Measurements from ENCODE around the gene ZNF584.
"Not testable (repeated sequence)": the region's sequence is repeated elsewhere in the genome, so short reads cannot be mapped to it uniquely, and the experiment has no call there.

GRCh38 chr19:58376724-58377123 is 31.7 kb upstream of the ZNF584 start:
- TF ChIP-seq KLF10 (tag by site-specific recombination; IDR thresholded peaks at IDR 0.05); ZNF248 (tag by site-specific recombination; IDR thresholded peaks at IDR 0.05); ZNF707 (tag by site-specific recombination; IDR thresholded peaks at IDR 0.05); ZNF146 (tag by site-specific recombination; IDR thresholded peaks at IDR 0.05); ZNF354C (tag by site-specific recombination; IDR thresholded peaks at IDR 0.05; ENCODE audit: borderline replicate concordance, low read depth); ZBTB17 (tag by site-specific recombination; IDR thresholded peaks at IDR 0.05); ZFP41 (tag by site-specific recombination; IDR thresholded peaks at IDR 0.05; ENCODE audit: borderline replicate concordance); ZNF510 (tag by site-specific recombination; IDR thresholded peaks at IDR 0.05; ENCODE audit: insufficient replicate concordance): not testable (repeated sequence)
- TF ChIP-seq, protein P1, sequence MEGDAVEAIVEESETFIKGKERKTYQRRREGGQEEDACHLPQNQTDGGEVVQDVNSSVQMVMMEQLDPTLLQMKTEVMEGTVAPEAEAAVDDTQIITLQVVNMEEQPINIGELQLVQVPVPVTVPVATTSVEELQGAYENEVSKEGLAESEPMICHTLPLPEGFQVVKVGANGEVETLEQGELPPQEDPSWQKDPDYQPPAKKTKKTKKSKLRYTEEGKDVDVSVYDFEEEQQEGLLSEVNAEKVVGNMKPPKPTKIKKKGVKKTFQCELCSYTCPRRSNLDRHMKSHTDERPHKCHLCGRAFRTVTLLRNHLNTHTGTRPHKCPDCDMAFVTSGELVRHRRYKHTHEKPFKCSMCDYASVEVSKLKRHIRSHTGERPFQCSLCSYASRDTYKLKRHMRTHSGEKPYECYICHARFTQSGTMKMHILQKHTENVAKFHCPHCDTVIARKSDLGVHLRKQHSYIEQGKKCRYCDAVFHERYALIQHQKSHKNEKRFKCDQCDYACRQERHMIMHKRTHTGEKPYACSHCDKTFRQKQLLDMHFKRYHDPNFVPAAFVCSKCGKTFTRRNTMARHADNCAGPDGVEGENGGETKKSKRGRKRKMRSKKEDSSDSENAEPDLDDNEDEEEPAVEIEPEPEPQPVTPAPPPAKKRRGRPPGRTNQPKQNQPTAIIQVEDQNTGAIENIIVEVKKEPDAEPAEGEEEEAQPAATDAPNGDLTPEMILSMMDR (tag by site-specific recombination; IDR thresholded peaks at IDR 0.05), result not testable (repeated sequence)
- TF ChIP-seq, protein P2, sequence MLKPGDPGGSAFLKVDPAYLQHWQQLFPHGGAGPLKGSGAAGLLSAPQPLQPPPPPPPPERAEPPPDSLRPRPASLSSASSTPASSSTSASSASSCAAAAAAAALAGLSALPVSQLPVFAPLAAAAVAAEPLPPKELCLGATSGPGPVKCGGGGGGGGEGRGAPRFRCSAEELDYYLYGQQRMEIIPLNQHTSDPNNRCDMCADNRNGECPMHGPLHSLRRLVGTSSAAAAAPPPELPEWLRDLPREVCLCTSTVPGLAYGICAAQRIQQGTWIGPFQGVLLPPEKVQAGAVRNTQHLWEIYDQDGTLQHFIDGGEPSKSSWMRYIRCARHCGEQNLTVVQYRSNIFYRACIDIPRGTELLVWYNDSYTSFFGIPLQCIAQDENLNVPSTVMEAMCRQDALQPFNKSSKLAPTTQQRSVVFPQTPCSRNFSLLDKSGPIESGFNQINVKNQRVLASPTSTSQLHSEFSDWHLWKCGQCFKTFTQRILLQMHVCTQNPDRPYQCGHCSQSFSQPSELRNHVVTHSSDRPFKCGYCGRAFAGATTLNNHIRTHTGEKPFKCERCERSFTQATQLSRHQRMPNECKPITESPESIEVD (tag by site-specific recombination; IDR thresholded peaks at IDR 0.05), result not testable (repeated sequence)
- TF ChIP-seq, protein P3, sequence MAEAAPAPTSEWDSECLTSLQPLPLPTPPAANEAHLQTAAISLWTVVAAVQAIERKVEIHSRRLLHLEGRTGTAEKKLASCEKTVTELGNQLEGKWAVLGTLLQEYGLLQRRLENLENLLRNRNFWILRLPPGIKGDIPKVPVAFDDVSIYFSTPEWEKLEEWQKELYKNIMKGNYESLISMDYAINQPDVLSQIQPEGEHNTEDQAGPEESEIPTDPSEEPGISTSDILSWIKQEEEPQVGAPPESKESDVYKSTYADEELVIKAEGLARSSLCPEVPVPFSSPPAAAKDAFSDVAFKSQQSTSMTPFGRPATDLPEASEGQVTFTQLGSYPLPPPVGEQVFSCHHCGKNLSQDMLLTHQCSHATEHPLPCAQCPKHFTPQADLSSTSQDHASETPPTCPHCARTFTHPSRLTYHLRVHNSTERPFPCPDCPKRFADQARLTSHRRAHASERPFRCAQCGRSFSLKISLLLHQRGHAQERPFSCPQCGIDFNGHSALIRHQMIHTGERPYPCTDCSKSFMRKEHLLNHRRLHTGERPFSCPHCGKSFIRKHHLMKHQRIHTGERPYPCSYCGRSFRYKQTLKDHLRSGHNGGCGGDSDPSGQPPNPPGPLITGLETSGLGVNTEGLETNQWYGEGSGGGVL (tag by site-specific recombination; IDR thresholded peaks at IDR 0.05), result not testable (repeated sequence)
